Osteoblast (primary cell): Measurements from ENCODE around the gene FAM3B. TPM values are rescaled to one million over a fixed set of nuclear protein-coding genes. Genes with fewer than 3 reads are reported as not detected.

Experiments
- DNase-seq: peaks from one replicate; pipeline ENCODE4 v3.0.0; 2011; ENCODE audit warnings: low spot score, mixed read lengths; ENCODE audit not compliant: insufficient read length; ENCODE audit errors: missing footprints
- H2AFZ ChIP-seq: 2 replicates; pipeline ENCODE4 v1.6.0; 2011; ENCODE audit warnings: mild to moderate bottlenecking, low read length
- H3K27ac ChIP-seq: 2 replicates; pipeline ENCODE4 v1.5.1; 2011; ENCODE audit warnings: mild to moderate bottlenecking, low read depth, low read length, moderate library complexity
- H3K27me3 ChIP-seq: 2 replicates; pipeline ENCODE4 v1.6.0; 2012; ENCODE audit warnings: mild to moderate bottlenecking, control low read depth, inconsistent platforms, low read length, moderate library complexity; ENCODE audit not compliant: insufficient read depth
- H3K36me3 ChIP-seq: 2 replicates; pipeline ENCODE4 v1.5.1; 2011; ENCODE audit warnings: mild to moderate bottlenecking, low read length, control low read depth, moderate library complexity; ENCODE audit not compliant: insufficient read depth
- H3K4me1 ChIP-seq: 2 replicates; pipeline ENCODE4 v1.5.1; 2011; ENCODE audit warnings: mild to moderate bottlenecking, low read length, control low read depth, moderate library complexity; ENCODE audit not compliant: insufficient read depth
- H3K4me2 ChIP-seq: 2 replicates; pipeline ENCODE4 v1.6.0; 2011; ENCODE audit warnings: mild to moderate bottlenecking, low read length; ENCODE audit not compliant: insufficient read depth
- H3K4me3 ChIP-seq: fragments of 200-600 bp; sonication (generic); 3 replicates; pipeline ENCODE4 v1.5.1; 2012; ENCODE audit warnings: mild to moderate bottlenecking, low read length, inconsistent platforms; ENCODE audit not compliant: insufficient read depth
- H3K79me2 ChIP-seq: 2 replicates; pipeline ENCODE4 v1.6.0; 2012; ENCODE audit warnings: mild to moderate bottlenecking, low read length, control low read depth, inconsistent platforms; ENCODE audit not compliant: insufficient read depth
- H3K9me3 ChIP-seq: 2 replicates; pipeline ENCODE4 v1.5.1; 2011; ENCODE audit warnings: low read depth, low read length, control low read depth
- H4K20me1 ChIP-seq: 2 replicates; pipeline ENCODE4 v1.6.0; 2012; ENCODE audit warnings: mild to moderate bottlenecking, low read length, control low read depth; ENCODE audit not compliant: insufficient read depth
- total RNA-seq: library from RNA; depleted of rRNA; stranded (reverse); fragments of >200 nt; gene quantifications from 2 replicates; pipeline ENCODE4 v1.2.3, GENCODE V29; 2012
- TF ChIP-seq, protein P1 (sequence below): IDR thresholded peaks from 2 replicates; pipeline ENCODE4 v1.5.1; 2011; ENCODE audit warnings: mild to moderate bottlenecking, low read depth, low read length, moderate library complexity; ENCODE audit errors: extremely low read depth

FAM3B gene
- total RNA-seq, 1 donor: not detected

DNA sequence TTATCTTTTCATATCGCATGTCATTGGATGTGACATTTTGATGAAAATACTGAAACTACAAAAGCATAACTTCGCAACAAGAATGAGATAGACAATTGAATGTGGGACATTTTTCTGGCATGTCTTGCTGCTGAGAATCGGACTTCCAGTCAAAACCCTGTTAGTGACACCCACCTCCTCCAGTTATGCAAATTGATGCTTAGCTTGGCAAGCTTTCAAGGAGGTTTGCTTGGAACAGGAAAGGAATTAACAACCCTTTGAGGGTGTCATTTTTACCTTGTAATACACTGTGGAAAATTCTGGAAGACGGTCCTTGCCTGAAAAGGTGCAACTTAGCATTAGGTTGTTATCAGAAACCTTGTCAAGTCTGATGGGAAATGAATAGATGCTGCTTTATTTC lies 38.8 kb upstream of the FAM3B start:
- peaks cover 11% of the 10 kb centered on the region for H3K27me3 ChIP-seq
- H3K4me1 ChIP-seq: no peaks in the 10 kb centered on the region
- H3K79me2 ChIP-seq: no peaks in the 10 kb centered on the region
- no peaks in the 10 kb centered on the region for H4K20me1 ChIP-seq
- H3K4me2 ChIP-seq: no peak overlapping the region
- no peak overlapping the region for H3K4me3 ChIP-seq
- H2AFZ ChIP-seq: no peak overlapping the region
- TF ChIP-seq, protein P1, sequence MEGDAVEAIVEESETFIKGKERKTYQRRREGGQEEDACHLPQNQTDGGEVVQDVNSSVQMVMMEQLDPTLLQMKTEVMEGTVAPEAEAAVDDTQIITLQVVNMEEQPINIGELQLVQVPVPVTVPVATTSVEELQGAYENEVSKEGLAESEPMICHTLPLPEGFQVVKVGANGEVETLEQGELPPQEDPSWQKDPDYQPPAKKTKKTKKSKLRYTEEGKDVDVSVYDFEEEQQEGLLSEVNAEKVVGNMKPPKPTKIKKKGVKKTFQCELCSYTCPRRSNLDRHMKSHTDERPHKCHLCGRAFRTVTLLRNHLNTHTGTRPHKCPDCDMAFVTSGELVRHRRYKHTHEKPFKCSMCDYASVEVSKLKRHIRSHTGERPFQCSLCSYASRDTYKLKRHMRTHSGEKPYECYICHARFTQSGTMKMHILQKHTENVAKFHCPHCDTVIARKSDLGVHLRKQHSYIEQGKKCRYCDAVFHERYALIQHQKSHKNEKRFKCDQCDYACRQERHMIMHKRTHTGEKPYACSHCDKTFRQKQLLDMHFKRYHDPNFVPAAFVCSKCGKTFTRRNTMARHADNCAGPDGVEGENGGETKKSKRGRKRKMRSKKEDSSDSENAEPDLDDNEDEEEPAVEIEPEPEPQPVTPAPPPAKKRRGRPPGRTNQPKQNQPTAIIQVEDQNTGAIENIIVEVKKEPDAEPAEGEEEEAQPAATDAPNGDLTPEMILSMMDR: no peak
- no peak for DNase-seq
- no peaks in the 10 kb centered on the region for H3K9me3 ChIP-seq
- no peak overlapping the region for H3K27ac ChIP-seq
- H3K36me3 ChIP-seq: peaks cover 7% of the 10 kb centered on the region

DNA sequence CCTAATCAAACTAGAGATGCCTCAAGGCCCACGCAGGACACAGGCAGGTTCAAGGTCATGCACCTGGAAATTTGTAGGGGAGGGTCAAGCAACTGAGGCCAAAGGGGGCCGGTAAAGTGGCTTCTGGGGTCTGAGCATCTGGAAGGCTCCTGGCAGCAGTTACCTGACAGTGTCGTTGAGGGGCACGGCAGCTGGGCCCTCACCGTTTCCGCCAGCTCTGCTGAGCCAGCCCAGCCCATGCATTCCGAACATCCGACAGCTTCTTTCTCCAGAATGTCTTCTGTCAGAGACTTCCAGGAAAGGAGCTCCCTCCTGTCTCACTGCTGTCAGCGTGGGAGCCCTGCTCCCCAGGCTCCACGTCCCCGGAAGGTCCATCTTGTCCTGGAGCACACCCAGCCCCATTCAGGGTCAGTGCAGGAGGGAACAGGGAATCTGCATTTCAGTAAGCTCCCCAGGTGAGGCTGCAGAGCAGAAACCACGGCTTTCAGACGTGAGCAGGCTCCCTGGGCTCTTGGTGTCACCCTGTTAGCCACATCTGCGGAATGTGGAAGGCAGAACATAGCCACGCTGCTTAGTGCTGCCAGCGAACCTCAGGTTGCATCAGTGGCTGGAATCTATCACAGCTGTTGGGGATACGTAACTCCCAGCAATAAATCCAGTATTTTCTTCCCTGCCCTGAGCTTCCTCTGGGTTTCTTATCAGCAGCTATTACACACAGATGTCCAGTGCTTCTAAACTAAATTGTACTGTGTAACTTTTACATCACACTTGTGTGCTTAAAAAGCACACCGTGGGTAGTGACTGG lies 36.3 kb upstream of the FAM3B start:
- H3K4me2 ChIP-seq: no peak overlapping the region
- no peaks in the 10 kb centered on the region for H3K79me2 ChIP-seq
- no peak overlapping the region for H3K4me3 ChIP-seq
- H2AFZ ChIP-seq: no peak overlapping the region
- H3K27me3 ChIP-seq: peaks cover 15% of the 10 kb centered on the region
- H3K27ac ChIP-seq: no peak overlapping the region
- TF ChIP-seq, protein P1: no peak
- H3K4me1 ChIP-seq: no peaks in the 10 kb centered on the region
- H3K9me3 ChIP-seq: no peaks in the 10 kb centered on the region
- H4K20me1 ChIP-seq: no peaks in the 10 kb centered on the region
- no peak for DNase-seq
- peaks cover 5% of the 10 kb centered on the region for H3K36me3 ChIP-seq

DNA sequence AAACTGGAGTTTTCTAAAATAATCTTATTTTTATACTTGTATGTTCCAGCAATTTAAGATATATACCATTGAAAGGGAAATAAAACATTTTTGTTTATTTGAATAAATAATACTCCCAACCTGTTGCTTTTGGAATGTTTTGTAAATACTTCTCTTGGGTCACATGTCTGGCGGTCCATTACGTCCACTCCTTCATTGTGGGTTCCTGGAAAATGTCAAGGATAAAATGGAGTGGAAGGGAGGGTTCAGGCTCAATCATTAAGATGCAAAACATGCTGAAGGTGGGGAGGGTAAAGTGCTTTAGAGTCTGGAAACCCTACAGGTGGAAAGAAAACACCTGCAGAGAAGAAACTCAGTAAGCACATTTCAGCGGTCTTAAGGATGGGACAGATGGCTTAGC lies 34.2 kb upstream of the FAM3B start:
- Histone ChIP-seq H3K27me3 (peaks cover 15% of the 10 kb centered on the region), H3K79me2 (no peaks in the 10 kb centered on the region), H4K20me1 (no peaks in the 10 kb centered on the region), H3K4me2 (no peak overlapping the region), H3K36me3 (no peaks in the 10 kb centered on the region), H3K9me3 (no peaks in the 10 kb centered on the region), H3K4me3 (no peak overlapping the region), H3K4me1 (no peaks in the 10 kb centered on the region), H3K27ac (no peak overlapping the region), H2AFZ (no peak overlapping the region)
- TF ChIP-seq, protein P1: no peak
- no peak for DNase-seq

DNA sequence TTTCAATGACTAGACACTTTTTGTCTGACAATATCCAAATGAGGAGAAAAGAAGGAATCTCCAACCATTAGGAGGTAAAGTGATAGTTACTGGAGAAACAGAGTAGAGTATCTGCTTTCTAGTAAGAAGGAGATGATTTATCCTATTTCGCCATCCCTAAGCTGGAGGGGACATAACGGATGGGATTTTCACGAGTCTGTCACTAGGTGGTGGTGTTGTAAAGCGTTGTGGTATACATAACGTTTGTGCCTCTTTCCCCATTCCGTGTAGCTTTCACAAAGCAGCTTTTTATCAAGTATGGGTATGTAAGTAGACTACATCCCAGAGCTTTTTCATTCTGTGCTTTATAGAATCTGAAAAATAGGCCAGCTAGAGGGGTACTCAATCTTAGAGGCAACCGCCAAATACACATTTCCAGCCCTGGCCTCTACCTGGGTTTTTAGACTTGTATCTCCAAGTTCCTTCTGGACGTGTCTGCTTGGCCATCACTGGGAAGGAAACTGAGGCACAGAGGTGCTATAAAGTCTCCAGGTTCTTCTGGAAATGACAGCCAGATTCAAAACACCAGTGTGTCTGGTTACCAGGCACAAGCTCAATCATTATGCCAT lies 33.3 kb upstream of the FAM3B start:
- no peaks in the 10 kb centered on the region for H3K36me3 ChIP-seq
- no peaks in the 10 kb centered on the region for H3K9me3 ChIP-seq
- DNase-seq: peak; percentile 85
- no peak overlapping the region for H3K4me2 ChIP-seq
- H2AFZ ChIP-seq: no peak overlapping the region
- H3K79me2 ChIP-seq: no peaks in the 10 kb centered on the region
- no peaks in the 10 kb centered on the region for H3K4me1 ChIP-seq
- TF ChIP-seq, protein P1: peak; percentile 87
- peaks cover 20% of the 10 kb centered on the region for H3K27me3 ChIP-seq
- H4K20me1 ChIP-seq: no peaks in the 10 kb centered on the region
- no peak overlapping the region for H3K27ac ChIP-seq
- H3K4me3 ChIP-seq: no peak overlapping the region
